ENCODE measurements around the gene ABCA9. TPM values are rescaled to one million over a fixed set of nuclear protein-coding genes. Genes with fewer than 3 reads are reported as not detected.

ABCA9 gene, protein sequence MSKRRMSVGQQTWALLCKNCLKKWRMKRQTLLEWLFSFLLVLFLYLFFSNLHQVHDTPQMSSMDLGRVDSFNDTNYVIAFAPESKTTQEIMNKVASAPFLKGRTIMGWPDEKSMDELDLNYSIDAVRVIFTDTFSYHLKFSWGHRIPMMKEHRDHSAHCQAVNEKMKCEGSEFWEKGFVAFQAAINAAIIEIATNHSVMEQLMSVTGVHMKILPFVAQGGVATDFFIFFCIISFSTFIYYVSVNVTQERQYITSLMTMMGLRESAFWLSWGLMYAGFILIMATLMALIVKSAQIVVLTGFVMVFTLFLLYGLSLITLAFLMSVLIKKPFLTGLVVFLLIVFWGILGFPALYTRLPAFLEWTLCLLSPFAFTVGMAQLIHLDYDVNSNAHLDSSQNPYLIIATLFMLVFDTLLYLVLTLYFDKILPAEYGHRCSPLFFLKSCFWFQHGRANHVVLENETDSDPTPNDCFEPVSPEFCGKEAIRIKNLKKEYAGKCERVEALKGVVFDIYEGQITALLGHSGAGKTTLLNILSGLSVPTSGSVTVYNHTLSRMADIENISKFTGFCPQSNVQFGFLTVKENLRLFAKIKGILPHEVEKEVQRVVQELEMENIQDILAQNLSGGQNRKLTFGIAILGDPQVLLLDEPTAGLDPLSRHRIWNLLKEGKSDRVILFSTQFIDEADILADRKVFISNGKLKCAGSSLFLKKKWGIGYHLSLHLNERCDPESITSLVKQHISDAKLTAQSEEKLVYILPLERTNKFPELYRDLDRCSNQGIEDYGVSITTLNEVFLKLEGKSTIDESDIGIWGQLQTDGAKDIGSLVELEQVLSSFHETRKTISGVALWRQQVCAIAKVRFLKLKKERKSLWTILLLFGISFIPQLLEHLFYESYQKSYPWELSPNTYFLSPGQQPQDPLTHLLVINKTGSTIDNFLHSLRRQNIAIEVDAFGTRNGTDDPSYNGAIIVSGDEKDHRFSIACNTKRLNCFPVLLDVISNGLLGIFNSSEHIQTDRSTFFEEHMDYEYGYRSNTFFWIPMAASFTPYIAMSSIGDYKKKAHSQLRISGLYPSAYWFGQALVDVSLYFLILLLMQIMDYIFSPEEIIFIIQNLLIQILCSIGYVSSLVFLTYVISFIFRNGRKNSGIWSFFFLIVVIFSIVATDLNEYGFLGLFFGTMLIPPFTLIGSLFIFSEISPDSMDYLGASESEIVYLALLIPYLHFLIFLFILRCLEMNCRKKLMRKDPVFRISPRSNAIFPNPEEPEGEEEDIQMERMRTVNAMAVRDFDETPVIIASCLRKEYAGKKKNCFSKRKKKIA (N-terminal part only)
- total RNA-seq: 100 to 1,000 TPM in 1 of 2 donors, 10 to 100 TPM in 1; 25.1 to 100 TPM
- polyA plus RNA-seq: 10 to 100 TPM in 1 of 2 donors, 1 to 10 TPM in 1; 1.4 to 25.0 TPM
- long read RNA-seq, donor 1, partial matches to known transcripts: 2 of 4 reads
- long read RNA-seq, donor 1, other reads (novel, unspliced or antisense): 2 of 4 reads
- long read RNA-seq, donor 2, partial matches to known transcripts: 3 of 12 reads
- long read RNA-seq, donor 2, other reads (novel, unspliced or antisense): 9 of 12 reads

GRCh38 chr17:69060822-69061221 lies at the start of gene ABCA9:
Gene ABCA9, minus strand, starts transcription at chr17:69060927. Its CDS starts 9,801 bp downstream, at chr17:69051126.
- no peak within 1 kb of the TSS for H3K4me3 ChIP-seq (ENCODE audit: low read length in 2 of 2)
- DNase-seq (no peak), ATAC-seq (ENCODE audit: low FRiP score) (peak; percentile 79)
- intact Hi-C loops (cut with DNase I): no loop called here
- H3K9me3 ChIP-seq (ENCODE audit: control insufficient read depth, low read length): no peaks in the 10 kb centered on the region
- 0 to 7% methylated on average over 2 of the region's 2 CpGs for WGBS, 2 donors
- H3K27ac ChIP-seq (ENCODE audit: low read depth in 1 of 2, low read length in 2 of 2): no peak within 1 kb of the TSS
- no peaks in the 10 kb centered on the region for H3K4me1 ChIP-seq (ENCODE audit: control insufficient read depth in 1 of 2, insufficient read depth in 2 of 2, low read length in 2 of 2)
- no peaks in the 10 kb centered on the region for H3K27me3 ChIP-seq (ENCODE audit: control insufficient read depth in 1 of 2, insufficient read depth in 2 of 2, low read length in 1 of 2)
- H3K36me3 ChIP-seq (ENCODE audit: control insufficient read depth in 1 of 2, insufficient read depth in 2 of 2, low read length in 1 of 2): no peaks in the 10 kb centered on the region

DNA sequence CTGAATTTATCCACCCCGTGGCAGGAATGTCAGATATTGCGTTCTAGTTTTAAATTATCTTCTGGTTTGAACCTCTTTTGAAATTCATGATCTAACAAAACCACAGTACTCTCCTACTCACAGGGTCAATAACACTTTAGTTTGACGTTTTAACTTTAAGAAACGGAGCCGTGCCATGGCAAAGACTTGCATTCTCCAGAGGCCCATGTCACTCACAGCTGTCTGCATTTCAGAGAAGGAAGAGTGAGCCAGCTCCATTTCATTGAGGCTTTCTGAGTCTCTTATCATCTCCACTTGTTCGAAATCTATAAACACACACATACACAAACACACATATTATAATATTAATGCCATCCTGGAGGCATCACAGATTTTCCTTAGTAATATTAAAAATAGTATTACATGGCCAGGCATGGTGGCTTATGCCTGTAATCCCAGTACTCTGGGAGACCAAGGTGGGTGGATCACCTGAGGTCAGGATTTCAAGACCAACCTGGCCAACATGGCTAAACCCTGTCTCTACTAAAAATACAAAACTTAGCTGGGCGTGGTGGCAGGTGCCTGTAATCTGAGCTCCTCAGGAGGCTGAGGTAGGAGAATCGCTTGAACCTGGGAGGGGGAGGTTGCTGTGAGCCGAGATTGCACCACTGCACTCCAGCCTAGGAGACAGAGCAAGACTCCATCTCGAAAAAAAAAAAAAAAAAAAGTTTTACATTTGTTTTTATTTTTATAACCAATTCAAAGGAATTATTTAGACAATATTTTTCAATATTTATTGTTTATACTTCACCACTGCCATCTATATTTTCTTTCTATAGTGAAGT lies 45.4 kb upstream of the ABCA9 start:
- Histone ChIP-seq H3K27me3 (ENCODE audit: control insufficient read depth in 1 of 2, insufficient read depth in 2 of 2, low read length in 1 of 2) (no peaks in the 10 kb centered on the region), H3K4me3 (ENCODE audit: low read length in 2 of 2) (no peak overlapping the region), H3K4me1 (ENCODE audit: control insufficient read depth in 1 of 2, insufficient read depth in 2 of 2, low read length in 2 of 2) (no peaks in the 10 kb centered on the region), H3K9me3 (ENCODE audit: control insufficient read depth, low read length) (no peaks in the 10 kb centered on the region), H3K27ac (ENCODE audit: low read depth in 1 of 2, low read length in 2 of 2) (no peak overlapping the region), H3K36me3 (ENCODE audit: control insufficient read depth in 1 of 2, insufficient read depth in 2 of 2, low read length in 1 of 2) (no peaks in the 10 kb centered on the region)
- WGBS, 2 donors: 54 to 63% methylated on average over 10 of the region's 10 CpGs
- no peak for ATAC-seq (ENCODE audit: low FRiP score)
- DNase-seq: no peak
- intact Hi-C loops (cut with DNase I): no loop called here

GRCh38 chr17:69103557-69104233 lies 43.0 kb upstream of the ABCA9 start:
- intact Hi-C loops (cut with DNase I): no loop called here
- 77 to 81% methylated on average over 9 of the region's 9 CpGs for WGBS, 2 donors

DNA sequence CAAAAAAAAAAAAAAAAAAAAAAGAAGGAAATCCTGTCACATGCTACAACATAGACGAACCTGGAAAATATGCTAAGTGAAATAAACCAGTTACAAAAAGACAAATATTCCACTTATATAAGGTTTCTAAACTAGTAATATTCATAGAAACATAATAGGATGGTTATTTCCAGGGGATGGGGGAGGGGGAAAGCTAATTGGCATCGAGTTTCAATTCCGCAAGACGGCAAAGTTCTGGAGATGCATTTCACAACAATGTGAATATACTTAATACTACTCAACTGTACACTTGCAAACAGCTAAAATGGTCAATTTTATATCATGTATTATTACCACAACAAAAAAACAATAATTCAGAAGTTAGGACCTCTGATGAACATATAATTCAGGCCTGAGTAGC lies 37.9 kb upstream of the ABCA9 start:
- H3K4me3 ChIP-seq (ENCODE audit: low read length in 2 of 2): no peak overlapping the region
- ATAC-seq (ENCODE audit: low FRiP score) (no peak), DNase-seq (no peak)
- no peaks in the 10 kb centered on the region for H3K4me1 ChIP-seq (ENCODE audit: control insufficient read depth in 1 of 2, insufficient read depth in 2 of 2, low read length in 2 of 2)
- intact Hi-C loops (cut with DNase I): no loop called here
- no peak overlapping the region for H3K27ac ChIP-seq (ENCODE audit: low read depth in 1 of 2, low read length in 2 of 2)
- WGBS, 2 donors: 89 to 90% methylated on average over 4 of the region's 4 CpGs
- H3K27me3 ChIP-seq (ENCODE audit: control insufficient read depth in 1 of 2, insufficient read depth in 2 of 2, low read length in 1 of 2): no peaks in the 10 kb centered on the region
- H3K9me3 ChIP-seq (ENCODE audit: control insufficient read depth, low read length): no peaks in the 10 kb centered on the region
- H3K36me3 ChIP-seq (ENCODE audit: control insufficient read depth in 1 of 2, insufficient read depth in 2 of 2, low read length in 1 of 2): no peaks in the 10 kb centered on the region

More at GRCh38 chr17:69103557-69104233, 43.0 kb upstream of the ABCA9 start:
- Histone ChIP-seq H3K4me1 (ENCODE audit: control insufficient read depth in 1 of 2, insufficient read depth in 2 of 2, low read length in 2 of 2) (no peaks in the 10 kb centered on the region), H3K36me3 (ENCODE audit: control insufficient read depth in 1 of 2, insufficient read depth in 2 of 2, low read length in 1 of 2) (no peaks in the 10 kb centered on the region), H3K27me3 (ENCODE audit: control insufficient read depth in 1 of 2, insufficient read depth in 2 of 2, low read length in 1 of 2) (no peaks in the 10 kb centered on the region), H3K9me3 (ENCODE audit: control insufficient read depth, low read length) (no peaks in the 10 kb centered on the region), H3K27ac (ENCODE audit: low read depth in 1 of 2, low read length in 2 of 2) (no peak overlapping the region), H3K4me3 (ENCODE audit: low read length in 2 of 2) (no peak overlapping the region)
- no peak for DNase-seq
- no peak for ATAC-seq (ENCODE audit: low FRiP score)

- DNase-seq (no peak), ATAC-seq (ENCODE audit: low FRiP score) (no peak)
- no peak overlapping the region for H3K27ac ChIP-seq (ENCODE audit: low read depth in 1 of 2, low read length in 2 of 2)
- H3K27me3 ChIP-seq (ENCODE audit: control insufficient read depth in 1 of 2, insufficient read depth in 2 of 2, low read length in 1 of 2): no peaks in the 10 kb centered on the region
- intact Hi-C loops (cut with DNase I): no loop called here
- H3K9me3 ChIP-seq (ENCODE audit: control insufficient read depth, low read length): no peaks in the 10 kb centered on the region
- no peaks in the 10 kb centered on the region for H3K36me3 ChIP-seq (ENCODE audit: control insufficient read depth in 1 of 2, insufficient read depth in 2 of 2, low read length in 1 of 2)
- H3K4me3 ChIP-seq (ENCODE audit: low read length in 2 of 2): no peak overlapping the region
- 74 to 78% methylated on average over 1 of the region's 1 CpG for WGBS, 2 donors
- no peaks in the 10 kb centered on the region for H3K4me1 ChIP-seq (ENCODE audit: control insufficient read depth in 1 of 2, insufficient read depth in 2 of 2, low read length in 2 of 2)
Measured at GRCh38 chr17:69096541-69096940, 35.8 kb upstream of the ABCA9 start.

- no peak for DNase-seq
- 78 to 80% methylated on average over 2 of the region's 2 CpGs for WGBS, 2 donors
- no peaks in the 10 kb centered on the region for H3K36me3 ChIP-seq (ENCODE audit: control insufficient read depth in 1 of 2, insufficient read depth in 2 of 2, low read length in 1 of 2)
- no peak overlapping the region for H3K4me3 ChIP-seq (ENCODE audit: low read length in 2 of 2)
- H3K9me3 ChIP-seq (ENCODE audit: control insufficient read depth, low read length): no peaks in the 10 kb centered on the region
- H3K27ac ChIP-seq (ENCODE audit: low read depth in 1 of 2, low read length in 2 of 2): no peak overlapping the region
- no peaks in the 10 kb centered on the region for H3K4me1 ChIP-seq (ENCODE audit: control insufficient read depth in 1 of 2, insufficient read depth in 2 of 2, low read length in 2 of 2)
- intact Hi-C loops (cut with DNase I): no loop called here
- no peaks in the 10 kb centered on the region for H3K27me3 ChIP-seq (ENCODE audit: control insufficient read depth in 1 of 2, insufficient read depth in 2 of 2, low read length in 1 of 2)
- no peak for ATAC-seq (ENCODE audit: low FRiP score)
Measured at GRCh38 chr17:69093995-69094394, 33.3 kb upstream of the ABCA9 start.

- WGBS, 2 donors: 36 to 42% methylated on average over 8 of the region's 8 CpGs
- no peaks in the 10 kb centered on the region for H3K4me1 ChIP-seq (ENCODE audit: control insufficient read depth in 1 of 2, insufficient read depth in 2 of 2, low read length in 2 of 2)
- DNase-seq: no peak
- no peak overlapping the region for H3K27ac ChIP-seq (ENCODE audit: low read depth in 1 of 2, low read length in 2 of 2)
- ATAC-seq (ENCODE audit: low FRiP score): no peak
- H3K4me3 ChIP-seq (ENCODE audit: low read length in 2 of 2): no peak overlapping the region
- H3K9me3 ChIP-seq (ENCODE audit: control insufficient read depth, low read length): no peaks in the 10 kb centered on the region
- intact Hi-C loops (cut with DNase I): no loop called here
- H3K27me3 ChIP-seq (ENCODE audit: control insufficient read depth in 1 of 2, insufficient read depth in 2 of 2, low read length in 1 of 2): no peaks in the 10 kb centered on the region
- H3K36me3 ChIP-seq (ENCODE audit: control insufficient read depth in 1 of 2, insufficient read depth in 2 of 2, low read length in 1 of 2): no peaks in the 10 kb centered on the region
Measured at GRCh38 chr17:69093279-69093789, 32.6 kb upstream of the ABCA9 start.
